ENCODE measurements around the gene LRRC14B.

- no peak for TF ChIP-seq CTCF (IDR thresholded peaks at IDR 0.05)
- no peak for TF ChIP-seq EP300 (IDR thresholded peaks at IDR 0.05)
- TF ChIP-seq POLR2A (IDR thresholded peaks at IDR 0.05) = no peak
- TF ChIP-seq POLR2AphosphoS5 (IDR thresholded peaks at IDR 0.05) = no peak
Observed at GRCh38 chr5:160173-160510, 31.2 kb upstream of the LRRC14B start.
